AG04450 (cell line): ENCODE data around the gene KCNMA1. TPM values are rescaled to one million over a fixed set of nuclear protein-coding genes. Genes with fewer than 3 reads are reported as not detected.

Experiments used
- CTCF ChIA-PET: fragments of 300-600, 350-600 bp; formaldehyde crosslinking; extraction: SDS; loops from one replicate; lab custom pipeline; 2022; ENCODE audit warnings: antibody characterized with exemption, inconsistent platforms; lab: Charles Lee
- POLR2A ChIA-PET: fragments of 350-600 bp; formaldehyde crosslinking; extraction: SDS; loops from one replicate; lab custom pipeline; 2021; ENCODE audit warnings: antibody characterized with exemption, inconsistent platforms; lab: Yijun Ruan, JAX
- DNase-seq: peaks from one replicate; pipeline ENCODE4 v3.0.0-alpha.2; 2011; ENCODE audit warnings: low read depth, low spot score
- H3K27ac ChIP-seq: one replicate; pipeline ENCODE4 v1.5.1; 2012; ENCODE audit warnings: low read depth, low read length, control low read depth
- H3K27me3 ChIP-seq: one replicate; pipeline ENCODE4 v1.6.0; 2012; ENCODE audit warnings: low read length; ENCODE audit not compliant: control insufficient read depth, insufficient read depth
- H3K4me3 ChIP-seq: 2 replicates; pipeline ENCODE4 v1.5.1; 2011; ENCODE audit warnings: mild to moderate bottlenecking, low read depth, low read length, control low read depth
- H3K9me3 ChIP-seq: 2 replicates; pipeline ENCODE4 v1.5.1; 2012; ENCODE audit warnings: low read length; ENCODE audit not compliant: control insufficient read depth, insufficient read depth
- polyA plus RNA-seq: library from polyadenylated mRNA; depleted of rRNA; stranded (reverse); fragments of >200 nt; gene quantifications from 2 replicates; pipeline ENCODE4 v1.2.3, GENCODE V29; 2011
- TF ChIP-seq, protein P1 (sequence below): IDR thresholded peaks from 2 replicates; pipeline ENCODE4 v1.5.1; 2011; ENCODE audit warnings: low read depth, low read length, control low read depth, inconsistent platforms

The KCNMA1 gene
- polyA plus RNA-seq, 1 experiment, result 58.8 TPM

GRCh38 chr10:76976142-76976541 is 661.5 kb downstream of the KCNMA1 start:
- no peaks in the 10 kb centered on the region for H3K9me3 ChIP-seq
- ChIA-PET POLR2A (no interaction called here), CTCF (interaction anchor here (4.7 kb wide), 1 partner anchor 8 kb away, joined by 30 read pairs; no protein-coding TSS in a partner anchor)
- no peaks in the 10 kb centered on the region for H3K27me3 ChIP-seq
- H3K27ac ChIP-seq, result no peak overlapping the region
- no peak for DNase-seq
- no peak overlapping the region for H3K4me3 ChIP-seq
- TF ChIP-seq, protein P1, sequence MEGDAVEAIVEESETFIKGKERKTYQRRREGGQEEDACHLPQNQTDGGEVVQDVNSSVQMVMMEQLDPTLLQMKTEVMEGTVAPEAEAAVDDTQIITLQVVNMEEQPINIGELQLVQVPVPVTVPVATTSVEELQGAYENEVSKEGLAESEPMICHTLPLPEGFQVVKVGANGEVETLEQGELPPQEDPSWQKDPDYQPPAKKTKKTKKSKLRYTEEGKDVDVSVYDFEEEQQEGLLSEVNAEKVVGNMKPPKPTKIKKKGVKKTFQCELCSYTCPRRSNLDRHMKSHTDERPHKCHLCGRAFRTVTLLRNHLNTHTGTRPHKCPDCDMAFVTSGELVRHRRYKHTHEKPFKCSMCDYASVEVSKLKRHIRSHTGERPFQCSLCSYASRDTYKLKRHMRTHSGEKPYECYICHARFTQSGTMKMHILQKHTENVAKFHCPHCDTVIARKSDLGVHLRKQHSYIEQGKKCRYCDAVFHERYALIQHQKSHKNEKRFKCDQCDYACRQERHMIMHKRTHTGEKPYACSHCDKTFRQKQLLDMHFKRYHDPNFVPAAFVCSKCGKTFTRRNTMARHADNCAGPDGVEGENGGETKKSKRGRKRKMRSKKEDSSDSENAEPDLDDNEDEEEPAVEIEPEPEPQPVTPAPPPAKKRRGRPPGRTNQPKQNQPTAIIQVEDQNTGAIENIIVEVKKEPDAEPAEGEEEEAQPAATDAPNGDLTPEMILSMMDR, result no peak

DNA sequence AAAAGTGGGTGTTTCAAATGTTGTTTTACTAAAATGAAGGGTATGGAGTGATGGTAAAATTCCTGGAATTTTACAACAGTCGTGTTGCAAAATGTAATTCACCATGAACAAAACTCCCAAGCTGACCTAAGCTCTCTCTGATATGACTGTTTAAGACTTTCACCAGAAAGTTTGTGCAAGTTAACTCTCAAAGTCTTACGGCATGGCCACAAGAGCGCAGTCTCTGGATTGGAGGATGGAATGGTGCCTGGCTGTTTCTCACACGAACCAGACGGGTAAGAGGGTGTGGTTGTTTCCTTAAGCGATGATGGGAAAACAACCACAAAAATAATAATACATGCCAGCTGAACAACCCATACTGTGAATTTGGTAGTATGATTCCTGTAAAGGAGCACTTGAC is 662.5 kb downstream of the KCNMA1 start:
- Histone ChIP-seq H3K4me3 (no peak overlapping the region), H3K27me3 (no peaks in the 10 kb centered on the region), H3K27ac (no peak overlapping the region), H3K9me3 (no peaks in the 10 kb centered on the region)
- DNase-seq, result no peak
- POLR2A ChIA-PET, result no interaction called here
- TF ChIP-seq, protein P1, result no peak
- CTCF ChIA-PET, result interaction anchor here (4.7 kb wide), 1 partner anchor 9 kb away, joined by 30 read pairs; no protein-coding TSS in a partner anchor

- Histone ChIP-seq H3K27me3 (no peaks in the 10 kb centered on the region), H3K27ac (no peak overlapping the region), H3K4me3 (no peak overlapping the region), H3K9me3 (no peaks in the 10 kb centered on the region)
- TF ChIP-seq, protein P1, result no peak
- ChIA-PET POLR2A (no interaction called here), CTCF (interaction anchor here (4.7 kb wide), 1 partner anchor 10 kb away, joined by 30 read pairs; no protein-coding TSS in a partner anchor)
- DNase-seq, result peak; percentile 7
Observed at GRCh38 chr10:76974017-76974691, 663.5 kb downstream of the KCNMA1 start.

DNA sequence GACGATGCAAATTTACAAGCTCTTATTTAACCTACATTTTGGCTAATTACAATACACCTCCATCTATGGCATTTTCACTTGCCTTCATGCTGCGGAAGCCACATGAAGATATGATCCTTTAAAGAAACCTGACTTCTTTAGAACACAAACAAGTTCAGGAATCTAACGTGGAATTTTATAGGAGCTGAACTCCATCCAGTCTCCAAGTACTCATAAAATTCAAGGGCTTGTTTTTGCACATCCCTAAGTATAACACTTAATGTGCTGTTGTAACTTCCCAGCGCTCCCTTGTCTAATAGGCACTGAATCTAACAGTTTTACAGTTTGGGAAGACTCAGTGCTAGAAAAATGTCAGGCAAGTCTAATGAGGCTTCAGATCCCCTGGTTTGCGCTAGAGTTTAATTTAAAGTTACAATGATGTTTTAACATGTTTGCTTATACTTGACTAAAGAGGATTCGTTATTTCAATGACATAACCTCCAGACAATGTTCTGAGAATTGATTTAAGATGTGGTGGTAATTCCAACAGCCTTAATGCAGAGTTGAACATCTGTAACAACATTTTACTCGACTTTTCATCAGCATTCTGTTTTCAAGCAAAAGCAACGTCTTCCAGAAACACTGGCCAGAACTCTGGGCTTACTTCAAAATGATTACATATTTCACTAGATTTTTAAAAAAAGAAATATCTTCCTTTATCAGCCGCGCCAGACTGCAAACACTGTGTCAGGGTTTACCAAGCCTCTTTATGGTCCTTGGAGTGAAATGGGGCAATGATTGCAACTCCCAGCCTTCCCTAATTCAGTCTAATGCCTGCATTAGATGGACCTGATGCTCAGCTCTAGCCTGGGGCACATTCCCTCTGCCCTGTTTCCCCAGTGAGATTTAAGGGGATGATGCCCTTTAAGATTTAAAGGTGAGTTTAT is 664.3 kb downstream of the KCNMA1 start:
- H3K27ac ChIP-seq, result no peak overlapping the region
- TF ChIP-seq, protein P1, result no peak
- no peak for DNase-seq
- ChIA-PET CTCF (interaction anchor here (4.7 kb wide), 1 partner anchor 11 kb away, joined by 30 read pairs; no protein-coding TSS in a partner anchor), POLR2A (no interaction called here)
- no peak overlapping the region for H3K4me3 ChIP-seq
- no peaks in the 10 kb centered on the region for H3K9me3 ChIP-seq
- H3K27me3 ChIP-seq, result no peaks in the 10 kb centered on the region

DNA sequence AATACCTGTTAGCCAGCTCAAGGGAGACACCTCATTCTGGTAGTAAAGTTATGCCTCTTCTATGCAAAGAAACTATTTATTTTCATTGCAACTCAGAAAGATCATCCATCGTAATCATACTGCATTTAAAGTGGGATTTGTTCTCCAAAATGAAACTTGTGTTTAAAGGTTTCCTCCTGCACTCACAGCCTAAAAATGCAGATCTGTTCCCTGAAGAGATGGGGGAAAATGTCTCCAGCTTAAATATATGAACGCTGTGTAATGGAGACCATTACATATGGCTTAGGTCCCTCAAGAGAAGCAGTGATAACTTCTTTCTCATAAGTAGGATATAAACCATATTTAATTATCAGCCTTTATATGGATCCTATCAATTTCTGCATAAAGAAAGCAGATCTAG is 665.1 kb downstream of the KCNMA1 start:
- Histone ChIP-seq H3K4me3 (no peak overlapping the region), H3K27ac (no peak overlapping the region), H3K9me3 (no peaks in the 10 kb centered on the region), H3K27me3 (no peaks in the 10 kb centered on the region)
- TF ChIP-seq, protein P1, result no peak
- DNase-seq, result no peak
- ChIA-PET CTCF (interaction anchor here (4.7 kb wide), 1 partner anchor 12 kb away, joined by 30 read pairs; no protein-coding TSS in a partner anchor), POLR2A (no interaction called here)
